HT1080 (cell line): ENCODE results near the gene ADGRA1. TPM values are rescaled to one million over a fixed set of nuclear protein-coding genes. Genes with fewer than 3 reads are reported as not detected.
"Not testable (repeated sequence)": the region's sequence is repeated elsewhere in the genome, so short reads cannot be mapped to it uniquely, and the experiment has no call there.

Experiments
- DNase-seq: peaks from one replicate; pipeline ENCODE4 v3.0.0-alpha.2; 2015; ENCODE audit warnings: low read depth
- polyA plus RNA-seq, 2 experiments: library from polyadenylated mRNA; depleted of rRNA; stranded (reverse); fragments of >200 nt; gene quantifications; 2 replicates each; pipeline ENCODE4 v1.2.3, GENCODE V29; 2015
- total RNA-seq: library from RNA; depleted of rRNA; stranded (reverse); fragments of >200 nt; shearing (Covaris generic); gene quantifications from 2 replicates; pipeline ENCODE4 v1.2.3, GENCODE V29; 2014; rRNA removed

ADGRA1 gene, protein sequence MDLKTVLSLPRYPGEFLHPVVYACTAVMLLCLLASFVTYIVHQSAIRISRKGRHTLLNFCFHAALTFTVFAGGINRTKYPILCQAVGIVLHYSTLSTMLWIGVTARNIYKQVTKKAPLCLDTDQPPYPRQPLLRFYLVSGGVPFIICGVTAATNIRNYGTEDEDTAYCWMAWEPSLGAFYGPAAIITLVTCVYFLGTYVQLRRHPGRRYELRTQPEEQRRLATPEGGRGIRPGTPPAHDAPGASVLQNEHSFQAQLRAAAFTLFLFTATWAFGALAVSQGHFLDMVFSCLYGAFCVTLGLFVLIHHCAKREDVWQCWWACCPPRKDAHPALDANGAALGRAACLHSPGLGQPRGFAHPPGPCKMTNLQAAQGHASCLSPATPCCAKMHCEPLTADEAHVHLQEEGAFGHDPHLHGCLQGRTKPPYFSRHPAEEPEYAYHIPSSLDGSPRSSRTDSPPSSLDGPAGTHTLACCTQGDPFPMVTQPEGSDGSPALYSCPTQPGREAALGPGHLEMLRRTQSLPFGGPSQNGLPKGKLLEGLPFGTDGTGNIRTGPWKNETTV
- total RNA-seq = not detected in 2 replicates
- polyA plus RNA-seq (2015; cell fraction: cytosol; rRNA removed) = not detected in 2 replicates
- not detected in 2 replicates for polyA plus RNA-seq (2015; cell fraction: nucleus; rRNA removed)

DNA sequence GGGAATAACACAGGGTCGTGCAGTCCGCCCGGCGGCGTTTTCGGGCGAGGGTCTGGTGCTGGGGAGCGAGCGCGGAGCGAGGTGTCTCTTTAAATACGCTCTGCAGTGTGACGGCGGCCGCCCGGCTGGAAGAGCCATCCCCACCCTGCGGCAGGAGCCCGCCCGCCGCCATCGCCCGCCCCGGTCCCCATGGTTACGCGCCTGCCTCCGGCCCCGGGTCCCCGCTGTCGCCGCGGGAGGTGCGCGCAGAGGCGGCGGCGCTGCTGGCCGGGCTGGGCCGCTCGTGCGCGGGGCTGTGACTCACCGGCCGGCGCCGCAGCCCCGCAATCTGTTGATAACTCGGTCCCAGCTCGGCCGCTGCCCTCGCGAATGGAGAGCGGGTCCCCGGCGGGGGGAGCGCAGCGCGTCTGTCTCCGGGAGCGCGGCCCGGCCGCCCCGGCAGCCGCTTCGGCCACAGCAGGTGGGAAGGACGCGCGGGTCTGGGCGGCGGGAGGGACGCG lies at the start of gene ADGRA1:
Gene ADGRA1, plus strand, starts transcription at position 246 of the 500 bp plus-strand sequence. CDS start 986 bp downstream, outside the sequence.
- no peak for DNase-seq

GRCh38 chr10:133038036-133038823 lies 49.5 kb upstream of the ADGRA1 start:
- no peak for DNase-seq

- DNase-seq = no peak
Measured at GRCh38 chr10:133039107-133039802, 48.5 kb upstream of the ADGRA1 start.

DNA sequence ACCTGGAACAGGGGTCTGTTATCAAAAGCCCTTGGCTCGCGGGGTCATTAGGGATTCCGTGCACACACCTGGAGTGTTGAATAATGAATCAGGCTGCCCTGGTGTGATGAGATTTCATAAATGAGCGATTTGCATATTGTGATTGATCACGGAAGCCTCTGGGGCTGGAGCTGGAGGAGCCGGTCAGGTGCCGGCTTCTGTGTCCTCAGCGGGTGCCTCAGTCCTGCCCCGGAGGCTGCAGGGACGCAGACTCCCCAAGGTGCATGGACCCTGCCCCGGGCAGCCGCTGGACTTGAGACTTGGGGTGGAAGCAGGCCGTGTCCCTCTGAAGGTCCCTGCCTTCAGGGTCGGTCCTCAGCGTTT lies 47.9 kb upstream of the ADGRA1 start:
- no peak for DNase-seq

- no peak for DNase-seq
Measured at GRCh38 chr10:133040198-133040597, 47.5 kb upstream of the ADGRA1 start.

GRCh38 chr10:133041101-133041500 lies 46.6 kb upstream of the ADGRA1 start:
- DNase-seq = no peak

DNA sequence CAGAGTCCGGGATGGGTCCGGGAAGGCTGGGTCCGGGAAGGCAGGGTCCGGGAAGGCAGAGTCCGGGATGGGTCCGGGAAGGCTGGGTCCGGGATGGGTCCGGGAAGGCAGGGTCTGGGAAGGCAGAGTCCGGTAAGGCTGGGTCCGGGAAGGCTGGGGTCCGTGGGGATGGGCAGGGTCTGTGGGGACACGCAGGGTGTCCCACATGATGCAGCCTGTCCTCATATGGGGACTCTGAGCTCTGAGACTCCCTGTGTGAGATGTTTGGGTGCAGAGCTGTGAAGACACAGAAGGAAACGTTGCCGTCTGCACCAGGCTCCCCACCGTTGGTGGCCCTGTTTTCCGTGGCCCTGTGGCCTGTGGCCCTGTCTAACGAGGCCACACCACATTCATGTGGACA lies 45.7 kb upstream of the ADGRA1 start:
- no peak for DNase-seq

DNA sequence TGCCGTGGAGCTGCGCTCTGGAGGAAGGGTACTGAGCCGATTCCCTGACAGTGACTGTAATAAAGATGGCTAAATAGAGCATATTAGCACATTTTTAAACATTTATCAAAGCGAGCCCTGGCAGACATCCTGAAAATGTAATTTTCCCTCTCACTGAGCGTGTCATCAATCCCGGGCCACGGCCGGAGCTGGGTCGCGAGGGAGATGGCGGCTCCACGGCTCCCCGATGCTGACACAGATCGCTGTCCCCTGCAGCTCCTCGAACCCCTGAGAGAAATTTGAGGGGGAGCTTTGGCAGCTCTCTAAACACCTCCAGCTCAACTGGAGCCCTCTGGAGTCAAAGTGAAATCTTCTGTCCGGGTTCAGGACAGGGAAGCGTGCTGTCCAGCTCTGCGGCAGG lies 44.9 kb upstream of the ADGRA1 start:
- DNase-seq = no peak

- no peak for DNase-seq
Measured at GRCh38 chr10:133043541-133044225, 44.0 kb upstream of the ADGRA1 start.

GRCh38 chr10:133044401-133044811 lies 43.3 kb upstream of the ADGRA1 start:
- no peak for DNase-seq

DNA sequence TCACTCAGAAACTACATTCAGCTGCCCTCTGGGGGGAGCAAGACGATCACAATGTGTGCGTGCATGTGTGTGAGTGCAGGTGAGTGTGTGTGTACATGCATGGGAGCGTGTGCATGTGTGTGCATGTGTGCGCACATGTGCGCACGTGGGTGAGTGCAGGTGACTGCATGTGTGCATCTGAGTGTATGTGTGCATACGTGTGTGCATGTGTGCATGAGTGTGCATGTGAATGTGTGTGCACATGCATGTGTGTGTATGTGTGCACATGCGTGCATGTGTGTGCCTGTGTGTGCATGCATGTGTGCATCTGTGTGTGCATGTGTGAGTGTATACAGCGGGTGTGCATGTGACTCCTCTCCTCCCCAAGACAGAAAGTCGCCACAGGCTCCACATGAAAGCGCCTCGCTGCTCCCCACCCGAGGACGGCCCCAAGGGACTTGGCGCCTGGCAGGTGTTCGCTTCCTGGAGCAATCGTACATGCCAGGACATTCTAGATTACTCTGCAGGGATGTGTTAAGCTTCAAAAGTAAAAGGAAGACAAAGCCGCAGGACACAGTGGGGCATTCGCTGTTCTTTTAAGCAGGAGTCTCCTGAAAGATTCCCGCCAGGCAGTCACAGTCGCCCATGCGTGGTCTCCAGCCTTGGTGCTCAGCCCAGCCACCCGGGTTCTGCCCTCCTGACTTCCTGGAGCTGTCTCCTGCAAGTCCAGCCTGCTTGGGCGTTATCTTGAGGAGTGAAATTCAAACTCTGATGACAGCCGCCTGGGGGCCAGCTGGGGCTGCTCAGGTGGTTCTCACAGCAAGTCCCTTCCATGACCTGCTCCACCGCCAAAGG lies 42.0 kb upstream of the ADGRA1 start:
- DNase-seq = no peak

DNA sequence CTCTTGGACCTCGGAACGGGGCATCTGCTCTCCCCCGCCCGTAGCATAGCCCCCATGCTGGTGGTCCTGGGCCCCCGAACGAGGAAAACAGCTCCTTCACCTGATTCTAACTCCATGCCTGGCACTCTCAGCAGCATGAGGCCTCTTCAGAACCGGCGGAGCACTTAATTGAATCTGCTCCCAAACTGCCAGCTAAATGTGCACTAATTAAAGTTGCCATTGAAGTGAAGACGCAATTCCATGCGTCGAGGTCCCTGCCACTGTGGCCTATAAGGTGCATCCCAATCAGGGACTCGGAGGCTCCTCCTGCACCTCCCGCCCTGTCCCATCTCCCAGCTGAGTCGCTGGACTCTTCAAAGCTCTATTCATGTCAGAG lies 41.3 kb upstream of the ADGRA1 start:
- DNase-seq = no peak

GRCh38 chr10:133047526-133048123 lies 40.1 kb upstream of the ADGRA1 start:
- DNase-seq = no peak

DNA sequence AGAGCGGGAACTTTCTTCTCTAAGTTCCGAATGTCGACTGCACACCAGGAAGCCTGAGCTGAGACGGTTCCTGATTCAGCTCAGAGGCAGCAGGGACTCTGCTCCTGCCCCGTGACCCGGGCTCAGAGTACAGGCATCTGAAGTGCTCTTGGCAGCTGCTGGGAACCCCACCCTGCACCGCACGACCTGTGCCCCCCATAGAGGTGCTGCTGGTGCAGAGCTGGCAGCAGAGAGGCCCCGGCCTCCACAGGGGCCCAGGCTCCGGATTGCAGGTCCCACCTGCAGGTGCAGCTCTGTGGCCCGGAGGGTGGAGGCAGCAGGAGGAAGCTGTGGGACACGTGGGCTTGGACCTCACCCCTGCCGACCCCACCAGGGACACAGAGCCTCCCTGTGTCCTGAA lies 39.5 kb upstream of the ADGRA1 start:
- DNase-seq = no peak

GRCh38 chr10:133048926-133049325 lies 38.8 kb upstream of the ADGRA1 start:
- no peak for DNase-seq

DNA sequence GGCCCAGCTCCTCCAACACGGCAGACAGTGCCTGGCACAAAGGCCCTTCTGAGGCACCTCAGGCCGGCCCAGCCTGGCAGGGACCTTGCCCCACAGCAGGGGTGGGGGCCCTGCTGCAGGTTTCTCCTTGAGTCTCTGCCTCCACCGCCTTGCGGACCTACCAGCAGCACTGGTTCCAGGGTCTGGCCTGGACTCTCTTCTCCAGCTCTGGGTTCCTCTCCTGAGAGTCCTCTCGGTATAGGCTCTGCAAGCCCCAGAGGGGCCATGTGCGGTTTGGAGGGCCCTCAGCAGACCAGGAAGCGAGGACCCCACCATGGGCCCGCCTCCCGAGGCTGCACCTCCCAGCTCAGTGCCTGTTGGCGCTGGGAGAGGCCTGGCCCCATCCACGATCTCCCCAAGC lies 38.1 kb upstream of the ADGRA1 start:
- no peak for DNase-seq

GRCh38 chr10:133050371-133050770 lies 37.4 kb upstream of the ADGRA1 start:
- DNase-seq = no peak

GRCh38 chr10:133052076-133052475 lies 35.6 kb upstream of the ADGRA1 start:
- no peak for DNase-seq

DNA sequence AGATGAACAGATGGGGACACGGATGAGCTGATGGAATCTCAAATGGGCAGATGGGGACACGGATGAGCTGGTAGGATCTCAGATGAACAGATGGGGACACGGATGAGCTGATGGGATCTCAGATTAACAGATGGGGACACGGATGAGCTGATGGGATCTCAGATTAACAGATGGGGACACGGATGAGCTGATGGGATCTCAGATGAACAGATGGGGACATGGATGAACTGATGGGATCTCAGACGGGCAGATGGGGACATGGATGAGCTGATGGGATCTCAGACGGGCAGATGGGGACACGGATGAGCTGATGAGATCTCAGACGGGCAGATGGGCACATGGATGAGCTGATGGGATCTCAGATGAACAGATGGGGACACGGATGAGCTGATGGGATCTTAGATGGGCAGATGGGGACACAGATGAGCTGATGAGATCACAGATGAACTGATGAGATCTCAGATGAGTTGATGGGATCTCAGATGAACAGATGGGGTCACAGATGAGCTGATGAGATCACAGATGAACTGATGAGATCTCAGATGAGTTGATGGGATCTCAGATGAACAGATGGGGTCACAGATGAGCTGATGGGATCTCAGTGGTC lies 34.1 kb upstream of the ADGRA1 start:
- DNase-seq = not testable (repeated sequence)
